ENCODE data around the gene ARNT2.

ARNT2 gene

DNA sequence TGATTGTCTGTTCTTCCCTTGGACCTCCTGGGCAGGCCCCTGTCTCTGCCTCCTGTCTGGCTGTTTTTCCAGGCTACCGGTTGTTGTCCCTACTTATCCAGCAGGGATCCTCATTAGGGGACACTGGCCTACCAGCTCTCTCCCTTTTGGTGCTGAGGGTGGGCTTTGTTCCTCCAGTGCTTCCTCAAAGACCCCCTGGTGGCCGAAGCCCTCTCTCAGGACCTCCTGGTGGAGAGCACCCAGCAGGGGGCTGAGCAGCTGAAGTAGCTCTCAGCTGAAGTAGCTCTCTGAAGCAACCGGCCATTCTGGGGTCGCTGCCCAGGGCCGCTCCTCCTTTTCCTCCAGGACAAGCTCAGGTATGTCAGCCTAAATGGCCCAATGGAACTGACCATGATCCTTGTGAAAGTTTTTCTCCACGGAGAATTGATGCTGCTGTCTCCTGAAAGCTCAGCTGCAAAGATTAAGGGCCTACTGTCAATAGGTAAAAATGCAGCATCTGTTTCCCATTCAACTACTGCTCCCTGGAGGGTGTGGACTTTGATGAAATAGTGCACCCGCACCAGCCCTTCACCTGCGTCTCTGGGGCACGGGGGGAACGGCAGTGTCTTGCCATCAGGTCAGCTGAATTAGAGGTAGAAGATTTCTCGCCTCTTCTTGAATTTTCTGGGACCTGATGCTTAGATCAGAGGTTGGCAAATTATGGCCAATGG, 27.6 kb downstream of the ARNT2 start:
- Histone ChIP-seq H3K27me3 (ENCODE audit: insufficient read depth, low read depth) (no peaks in the 10 kb centered on the region), H3K4me3 (IDR thresholded peaks at IDR 0.05; ENCODE audit: insufficient read depth, low read depth, low read length) (no peak overlapping the region), H3K79me2 (ENCODE audit: insufficient read depth, low read depth) (no peaks in the 10 kb centered on the region), H4K20me1 (ENCODE audit: insufficient read depth) (no peaks in the 10 kb centered on the region), H3K9ac (no peak overlapping the region), H3K27ac (no peak overlapping the region), H2AFZ (ENCODE audit: low read depth) (no peak overlapping the region), H3K4me2 (no peak overlapping the region), H3K36me3 (ENCODE audit: insufficient read depth) (no peaks in the 10 kb centered on the region), H3K4me1 (ENCODE audit: low read depth, poor library complexity, severe bottlenecking) (no peaks in the 10 kb centered on the region)
- TF ChIP-seq, protein P1, sequence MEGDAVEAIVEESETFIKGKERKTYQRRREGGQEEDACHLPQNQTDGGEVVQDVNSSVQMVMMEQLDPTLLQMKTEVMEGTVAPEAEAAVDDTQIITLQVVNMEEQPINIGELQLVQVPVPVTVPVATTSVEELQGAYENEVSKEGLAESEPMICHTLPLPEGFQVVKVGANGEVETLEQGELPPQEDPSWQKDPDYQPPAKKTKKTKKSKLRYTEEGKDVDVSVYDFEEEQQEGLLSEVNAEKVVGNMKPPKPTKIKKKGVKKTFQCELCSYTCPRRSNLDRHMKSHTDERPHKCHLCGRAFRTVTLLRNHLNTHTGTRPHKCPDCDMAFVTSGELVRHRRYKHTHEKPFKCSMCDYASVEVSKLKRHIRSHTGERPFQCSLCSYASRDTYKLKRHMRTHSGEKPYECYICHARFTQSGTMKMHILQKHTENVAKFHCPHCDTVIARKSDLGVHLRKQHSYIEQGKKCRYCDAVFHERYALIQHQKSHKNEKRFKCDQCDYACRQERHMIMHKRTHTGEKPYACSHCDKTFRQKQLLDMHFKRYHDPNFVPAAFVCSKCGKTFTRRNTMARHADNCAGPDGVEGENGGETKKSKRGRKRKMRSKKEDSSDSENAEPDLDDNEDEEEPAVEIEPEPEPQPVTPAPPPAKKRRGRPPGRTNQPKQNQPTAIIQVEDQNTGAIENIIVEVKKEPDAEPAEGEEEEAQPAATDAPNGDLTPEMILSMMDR (conservative IDR thresholded peaks at IDR 0.05; ENCODE audit: low read depth, low read length), result no peak

DNA sequence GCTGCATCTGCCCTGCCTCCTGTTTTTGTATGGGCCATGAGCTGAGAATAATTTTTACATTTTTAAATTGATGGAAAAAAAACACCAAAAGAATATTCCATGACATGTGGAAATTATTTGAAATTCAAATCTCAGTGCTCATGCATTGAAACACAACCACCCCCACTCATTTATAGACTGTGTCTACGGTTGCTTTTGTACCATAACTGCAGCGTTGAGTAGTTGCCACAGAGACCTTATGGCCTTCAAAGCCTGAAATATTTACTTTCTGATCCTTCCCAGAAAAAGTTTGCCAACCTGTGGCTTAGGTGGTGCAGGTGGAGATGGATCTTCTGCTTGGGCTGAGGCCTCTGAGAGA, 28.1 kb downstream of the ARNT2 start:
- Histone ChIP-seq H3K4me3 (IDR thresholded peaks at IDR 0.05; ENCODE audit: insufficient read depth, low read depth, low read length) (no peak overlapping the region), H3K79me2 (ENCODE audit: insufficient read depth, low read depth) (no peaks in the 10 kb centered on the region)
- TF ChIP-seq, protein P1 (conservative IDR thresholded peaks at IDR 0.05; ENCODE audit: low read depth, low read length), result no peak

DNA sequence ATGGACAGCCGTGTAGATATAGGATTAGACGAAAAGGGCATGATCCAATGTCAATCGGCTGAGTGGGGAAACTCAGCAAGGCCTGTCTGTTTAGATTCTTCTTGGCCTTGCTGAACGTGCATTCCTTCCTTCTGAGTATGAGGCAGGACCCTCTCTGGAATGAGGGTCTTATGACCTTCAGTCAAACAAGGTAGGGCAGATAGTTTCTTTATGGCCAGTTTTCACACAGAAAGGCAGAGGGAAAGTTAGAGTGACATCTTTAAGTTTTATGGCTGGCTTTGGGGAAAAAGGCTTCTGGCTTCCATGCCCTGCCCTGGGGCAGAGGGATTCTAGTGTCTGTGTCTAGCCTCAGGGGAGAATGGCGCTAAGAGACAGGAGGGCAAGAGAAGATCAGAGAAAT, 29.7 kb downstream of the ARNT2 start:
- Histone ChIP-seq H3K4me1 (ENCODE audit: low read depth, poor library complexity, severe bottlenecking) (no peaks in the 10 kb centered on the region), H4K20me1 (ENCODE audit: insufficient read depth) (no peaks in the 10 kb centered on the region), H3K79me2 (ENCODE audit: insufficient read depth, low read depth) (no peaks in the 10 kb centered on the region), H3K9ac (no peak overlapping the region), H3K4me3 (IDR thresholded peaks at IDR 0.05; ENCODE audit: insufficient read depth, low read depth, low read length) (no peak overlapping the region), H2AFZ (ENCODE audit: low read depth) (no peak overlapping the region), H3K27me3 (ENCODE audit: insufficient read depth, low read depth) (no peaks in the 10 kb centered on the region), H3K36me3 (ENCODE audit: insufficient read depth) (no peaks in the 10 kb centered on the region), H3K27ac (no peak overlapping the region), H3K4me2 (no peak overlapping the region)
- TF ChIP-seq, protein P1 (conservative IDR thresholded peaks at IDR 0.05; ENCODE audit: low read depth, low read length), result no peak

More for the DNA sequence above, 28.1 kb downstream of the ARNT2 start:
- H3K27me3 ChIP-seq (ENCODE audit: insufficient read depth, low read depth), result no peaks in the 10 kb centered on the region
- H3K4me2 ChIP-seq, result no peak overlapping the region
- no peaks in the 10 kb centered on the region for H3K4me1 ChIP-seq (ENCODE audit: low read depth, poor library complexity, severe bottlenecking)
- H3K36me3 ChIP-seq (ENCODE audit: insufficient read depth), result no peaks in the 10 kb centered on the region
- H3K9ac ChIP-seq, result no peak overlapping the region
- no peaks in the 10 kb centered on the region for H4K20me1 ChIP-seq (ENCODE audit: insufficient read depth)
- no peak overlapping the region for H3K27ac ChIP-seq
- H2AFZ ChIP-seq (ENCODE audit: low read depth), result no peak overlapping the region

DNA sequence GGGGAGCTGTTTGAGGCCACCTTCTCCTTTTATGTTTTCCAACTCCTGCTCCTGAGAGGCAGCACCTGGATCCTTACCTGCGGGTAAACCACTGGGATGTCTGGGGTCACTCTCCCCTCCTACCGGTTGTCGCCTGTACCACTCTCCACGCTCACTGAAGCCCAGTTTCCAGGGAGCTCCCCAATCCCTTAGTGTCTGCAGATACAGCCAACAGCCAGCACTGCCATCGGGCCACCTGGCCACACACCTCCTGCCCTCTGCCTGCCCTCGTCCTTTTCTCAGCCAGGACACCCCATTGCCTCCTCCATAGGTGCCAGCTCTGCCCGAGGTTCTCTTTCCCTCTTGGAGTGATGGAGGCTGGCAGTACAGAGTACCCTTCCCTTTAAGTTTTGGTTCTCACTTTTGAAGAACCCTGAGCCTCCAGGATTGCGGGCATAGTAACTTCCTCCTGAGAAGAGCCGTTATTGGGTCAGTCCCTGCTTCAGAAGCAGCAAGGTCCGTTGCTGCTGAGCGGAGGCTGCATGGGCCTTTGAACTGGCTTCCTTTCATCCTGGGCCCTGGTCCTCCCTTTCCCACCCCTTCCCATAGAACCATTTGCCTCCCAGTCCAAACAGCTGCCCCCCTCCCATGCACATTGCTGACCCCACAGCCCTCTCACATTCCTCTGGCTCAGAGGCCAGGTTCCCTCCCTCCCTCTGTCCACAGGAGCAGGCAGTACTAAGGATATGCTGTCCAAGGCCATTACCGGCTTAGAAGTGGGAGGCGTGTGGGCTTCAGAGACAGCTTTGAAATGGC, 30.9 kb downstream of the ARNT2 start:
- Histone ChIP-seq H3K4me3 (IDR thresholded peaks at IDR 0.05; ENCODE audit: insufficient read depth, low read depth, low read length) (no peak overlapping the region), H3K9ac (no peak overlapping the region), H2AFZ (ENCODE audit: low read depth) (no peak overlapping the region), H3K4me1 (ENCODE audit: low read depth, poor library complexity, severe bottlenecking) (no peaks in the 10 kb centered on the region), H3K4me2 (no peak overlapping the region), H3K27me3 (ENCODE audit: insufficient read depth, low read depth) (no peaks in the 10 kb centered on the region), H4K20me1 (ENCODE audit: insufficient read depth) (no peaks in the 10 kb centered on the region), H3K79me2 (ENCODE audit: insufficient read depth, low read depth) (no peaks in the 10 kb centered on the region), H3K36me3 (ENCODE audit: insufficient read depth) (no peaks in the 10 kb centered on the region), H3K27ac (no peak overlapping the region)
- TF ChIP-seq, protein P1 (conservative IDR thresholded peaks at IDR 0.05; ENCODE audit: low read depth, low read length), result no peak

All from KMS-11 (cell line).